Mucosa of gallbladder (tissue), 1 donor: ENCODE results near the gene ZNF407. TPM values are rescaled to one million over a fixed set of nuclear protein-coding genes. Genes with fewer than 3 reads are reported as not detected.
"Not testable (repeated sequence)": the region's sequence is repeated elsewhere in the genome, so short reads cannot be mapped to it uniquely, and the experiment has no call there.

Experiments
- DNase-seq: peaks from one replicate; pipeline ENCODE4 v3.0.0-alpha.2; 2020; ENCODE audit warnings: low spot score
- total RNA-seq: library from RNA; stranded (reverse); gene quantifications from one replicate; pipeline ENCODE4 v1.2.1, GENCODE V29; 2021
- donor health status: DM: no; HTN: no; CAD: no.

The ZNF407 gene
- total RNA-seq, 1 donor from 2014 or later: 15.0 TPM

DNA sequence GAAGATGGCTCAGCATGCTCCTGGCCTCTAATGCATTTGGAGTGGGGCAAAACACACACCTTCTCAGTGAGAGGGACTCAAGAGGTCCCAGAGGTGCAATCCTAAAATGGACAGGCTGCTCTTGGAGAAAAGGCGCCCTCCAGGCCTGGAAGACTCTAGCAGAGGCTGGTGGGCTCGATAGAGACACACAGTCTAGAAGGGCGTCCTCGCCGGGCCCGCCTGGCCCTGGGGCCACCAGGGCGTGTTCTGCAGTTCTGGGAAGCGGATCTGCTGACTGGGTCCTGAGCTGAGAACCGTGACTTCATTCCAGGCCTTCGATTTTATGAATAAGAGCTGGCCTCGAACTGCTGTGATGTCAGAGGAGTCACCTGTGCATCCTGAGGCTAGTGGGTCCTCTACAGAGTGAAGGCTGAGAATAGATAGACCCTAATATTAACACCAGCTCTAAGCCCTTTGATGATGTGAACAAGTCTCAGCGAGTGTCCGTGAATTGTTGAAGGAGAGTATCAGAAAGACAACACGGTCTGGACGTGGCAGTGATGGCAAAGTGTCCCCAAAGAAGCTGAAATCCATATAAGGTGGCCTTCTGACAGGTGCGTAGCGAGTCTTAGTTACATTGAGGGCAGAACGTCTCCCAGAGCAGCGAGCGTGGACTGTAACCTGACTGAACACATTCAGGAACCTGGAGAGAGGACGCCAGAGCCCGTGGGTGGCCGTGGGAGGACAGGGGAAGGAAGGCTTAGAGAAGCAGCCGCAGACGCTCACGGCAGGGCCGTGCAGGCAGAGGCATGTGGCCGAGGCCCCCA, 474.4 kb downstream of the ZNF407 start:
- DNase-seq: no peak

DNA sequence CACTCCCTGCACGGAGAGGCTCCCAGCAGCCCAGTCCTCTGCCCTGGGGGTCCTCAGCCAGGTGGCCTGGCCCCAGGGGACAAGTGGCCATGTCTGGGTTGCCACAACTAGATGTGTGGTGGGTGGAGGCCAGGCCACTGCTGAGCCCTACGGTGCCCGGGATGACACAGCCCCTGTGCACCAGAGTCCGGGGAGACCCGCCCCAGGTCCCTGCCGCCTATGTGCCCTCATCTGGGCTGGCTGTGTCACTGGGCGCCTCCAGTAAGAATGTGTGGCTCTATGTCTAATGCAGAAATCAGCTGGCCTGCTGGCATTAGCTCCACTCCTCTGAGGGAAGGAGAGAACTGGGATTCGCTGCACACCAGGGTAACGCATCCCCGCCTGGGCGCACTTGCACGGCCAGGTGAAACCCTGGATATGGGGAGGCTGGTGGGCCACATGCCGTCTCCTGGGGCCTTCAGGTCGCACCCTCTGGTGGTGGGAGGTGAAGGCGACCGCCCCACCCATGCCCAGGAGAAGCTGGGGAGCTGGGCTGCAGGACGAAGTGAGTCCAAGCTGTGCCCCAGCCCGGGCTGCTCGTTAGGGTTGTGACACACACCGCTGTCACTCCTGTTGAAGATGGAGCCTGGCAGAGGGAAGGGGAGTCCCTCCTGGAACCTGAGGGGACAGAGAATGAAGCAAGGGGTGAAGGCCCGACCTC, 475.2 kb downstream of the ZNF407 start:
- DNase-seq: no peak

GRCh38 chr18:75073654-75074053, 476.0 kb downstream of the ZNF407 start:
- DNase-seq: no peak

DNA sequence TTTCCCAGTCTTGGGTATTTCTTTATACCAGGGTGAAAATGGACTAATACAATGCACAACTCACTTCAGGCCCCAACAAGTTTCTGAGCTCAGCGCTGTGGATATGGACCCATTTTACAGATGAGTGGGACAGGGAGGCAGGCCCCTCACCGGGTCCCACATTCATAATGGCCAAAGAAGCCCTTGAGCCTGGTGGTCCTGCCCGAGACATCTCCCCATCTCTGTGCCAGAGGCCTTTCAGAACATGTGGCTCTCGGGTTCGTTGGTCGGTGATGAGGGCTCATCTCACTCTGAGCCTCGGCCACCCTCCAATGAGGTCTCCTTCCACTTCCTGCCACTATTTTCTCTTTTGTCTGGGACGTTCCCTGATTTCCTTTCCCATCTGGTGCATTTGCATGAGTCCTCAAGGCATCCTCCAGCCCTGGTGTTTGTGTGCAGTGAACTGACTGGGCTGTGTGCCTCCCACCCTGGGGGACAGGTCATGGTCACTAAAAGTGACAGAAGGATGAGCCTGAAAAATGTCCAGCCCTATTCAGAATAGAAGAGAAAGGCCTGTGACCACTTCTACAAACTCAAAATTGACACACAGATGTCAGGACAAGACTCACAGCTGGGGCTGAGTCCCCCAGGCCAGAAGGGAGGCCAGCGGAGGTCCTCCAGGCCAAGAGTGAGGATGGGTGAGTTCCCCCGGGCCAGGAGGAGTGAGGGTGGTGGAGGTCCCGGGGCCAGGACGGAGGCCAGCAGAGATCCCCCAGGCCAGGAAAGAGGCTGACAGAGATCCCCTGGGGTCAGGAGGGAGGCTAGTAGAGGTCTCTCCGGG, 476.7 kb downstream of the ZNF407 start:
- no peak for DNase-seq

DNA sequence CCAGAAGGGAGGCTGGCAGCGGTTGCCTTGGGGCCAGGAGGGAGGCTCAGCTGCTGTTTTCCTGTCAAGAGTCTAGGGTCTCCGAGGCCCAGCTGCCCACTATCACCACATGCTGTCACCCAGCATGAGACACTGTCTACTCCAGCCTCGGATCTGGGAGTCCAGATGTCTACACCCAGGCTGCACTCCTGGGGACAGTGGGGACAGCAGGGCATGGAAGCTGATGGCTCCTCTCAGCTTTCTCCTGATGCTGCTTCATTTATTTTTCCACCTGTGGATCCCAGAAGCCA, 477.3 kb downstream of the ZNF407 start:
- no peak for DNase-seq

DNA sequence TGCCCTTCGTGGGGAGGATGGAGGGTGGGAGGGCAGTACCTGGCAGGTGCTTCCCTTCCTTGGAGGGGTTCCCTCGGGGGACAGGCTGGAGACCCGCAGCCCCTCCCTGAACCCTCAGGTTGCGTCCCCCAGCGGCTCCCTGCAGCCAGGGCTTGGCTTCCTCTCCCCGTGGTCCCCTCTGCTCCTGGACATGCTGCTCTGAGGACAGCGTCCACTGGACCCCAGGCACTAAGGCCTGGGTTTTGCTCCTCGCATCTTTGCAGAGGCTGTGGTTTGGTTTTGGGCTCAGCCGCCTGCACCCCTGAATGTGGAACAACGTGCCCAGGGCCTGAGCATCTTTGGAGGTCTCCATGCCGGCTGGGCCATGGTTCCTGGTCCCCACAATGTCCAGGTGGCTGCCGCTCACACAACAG, 477.8 kb downstream of the ZNF407 start:
- no peak for DNase-seq

DNA sequence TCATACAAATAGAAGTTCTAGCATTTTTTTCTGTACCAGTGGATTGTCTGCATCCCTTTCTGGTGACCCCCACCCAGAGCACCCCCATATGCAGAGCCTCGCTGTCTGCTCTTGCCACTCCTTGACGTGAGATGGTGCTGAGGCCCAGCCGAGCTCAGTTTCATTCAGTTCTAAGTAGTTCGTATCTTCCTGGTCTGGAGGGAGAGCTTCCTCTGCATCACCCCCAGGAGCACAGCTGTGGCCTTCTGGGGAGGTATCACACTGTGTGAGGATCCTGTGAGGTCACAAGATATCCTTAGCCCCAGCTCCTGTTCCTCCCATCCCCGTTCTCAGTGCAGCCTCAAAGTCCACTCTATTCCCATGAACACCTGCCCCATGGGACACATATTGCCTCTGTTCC, 478.6 kb downstream of the ZNF407 start:
- no peak for DNase-seq

DNA sequence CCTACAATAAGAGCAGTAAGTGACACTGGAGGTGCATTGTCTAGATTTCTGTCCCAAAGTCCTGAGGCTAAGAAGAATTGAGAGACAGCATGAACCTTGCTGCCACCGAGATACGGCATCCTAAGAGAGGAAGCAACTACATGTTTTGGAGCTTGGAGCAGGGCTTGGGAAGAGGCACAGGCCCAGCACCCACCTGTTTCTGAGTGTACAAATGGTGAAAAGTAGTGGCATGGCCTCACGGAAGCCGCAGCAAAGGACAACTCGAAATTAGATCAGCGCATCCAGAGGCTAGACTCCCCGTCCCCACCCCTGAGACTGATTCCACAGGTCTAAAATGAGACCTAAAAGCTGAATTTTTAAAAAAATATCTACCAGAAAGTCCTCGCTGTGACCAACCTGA, 483.8 kb downstream of the ZNF407 start:
- no peak for DNase-seq

- DNase-seq: no peak
Measured at GRCh38 chr18:75083131-75083530, 485.5 kb downstream of the ZNF407 start.

- DNase-seq: no peak
Measured at GRCh38 chr18:75083761-75084160, 486.1 kb downstream of the ZNF407 start.

DNA sequence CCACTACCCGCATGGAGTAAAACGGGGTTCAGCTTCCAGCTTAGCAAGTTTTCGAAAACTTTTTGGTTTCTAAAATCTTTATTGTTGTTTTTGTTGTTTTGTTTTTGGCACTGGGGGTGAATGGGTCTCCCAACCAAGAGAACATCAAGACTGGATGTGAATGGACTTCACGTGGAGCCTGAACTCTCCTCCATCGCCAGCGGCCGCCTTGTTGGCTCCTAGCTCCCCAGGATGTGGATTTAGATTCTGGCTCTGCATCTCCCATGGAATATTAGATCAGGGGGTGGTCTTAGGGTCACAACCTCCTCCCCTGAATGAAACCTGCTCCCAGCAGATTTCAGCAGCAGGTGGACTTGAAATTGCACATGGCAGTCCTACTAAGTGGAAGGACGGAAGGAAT, 488.0 kb downstream of the ZNF407 start:
- DNase-seq: not testable (repeated sequence)

DNA sequence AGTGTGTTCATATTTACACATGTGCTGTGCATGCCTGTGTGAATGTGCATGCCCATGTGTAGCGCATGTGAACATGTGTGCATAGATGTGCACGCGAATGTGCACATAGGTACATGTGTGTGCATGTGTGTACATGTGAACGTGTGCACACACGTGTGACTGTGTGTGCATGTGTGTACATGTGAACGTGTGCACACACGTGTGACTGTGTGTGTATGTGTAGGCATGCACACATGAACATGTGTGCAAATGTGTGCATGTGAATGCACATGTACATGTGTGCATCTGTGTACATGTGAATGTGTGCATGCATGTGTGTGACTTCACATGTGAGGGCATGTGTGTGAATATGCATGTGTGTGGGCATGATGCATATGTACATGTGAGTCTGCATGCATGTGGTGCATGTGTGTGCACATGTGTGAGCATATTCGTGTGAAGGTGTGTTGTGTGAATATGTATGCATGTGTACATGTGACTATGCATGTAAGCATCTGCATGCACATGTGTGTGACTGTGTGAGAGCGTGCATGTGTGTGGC, 488.9 kb downstream of the ZNF407 start:
- no peak for DNase-seq

GRCh38 chr18:75087119-75088020, 489.7 kb downstream of the ZNF407 start:
- no peak for DNase-seq

DNA sequence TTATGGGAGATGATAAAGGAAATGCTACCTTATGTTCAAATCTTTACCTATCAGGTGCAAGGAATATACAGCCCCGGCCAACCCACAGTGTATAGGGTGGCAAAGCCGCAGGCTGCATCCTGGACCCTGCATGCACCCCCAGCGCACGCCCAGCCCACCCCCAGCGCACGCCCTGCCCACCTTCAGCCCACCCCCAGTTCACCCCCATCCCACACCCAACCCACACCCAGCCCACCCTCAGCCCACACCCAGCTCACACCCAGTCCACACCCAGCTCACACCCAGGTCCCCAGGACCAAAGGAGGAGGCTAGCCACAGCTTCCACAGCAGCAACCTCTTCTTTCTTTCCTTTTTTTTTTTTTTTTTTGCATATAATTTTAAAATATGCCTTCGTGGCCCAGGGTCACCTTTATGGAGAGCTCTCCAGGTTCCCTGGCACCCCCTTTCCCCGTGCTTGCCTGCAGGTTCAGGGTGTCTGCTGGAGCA, 490.4 kb downstream of the ZNF407 start:
- DNase-seq: no peak

DNA sequence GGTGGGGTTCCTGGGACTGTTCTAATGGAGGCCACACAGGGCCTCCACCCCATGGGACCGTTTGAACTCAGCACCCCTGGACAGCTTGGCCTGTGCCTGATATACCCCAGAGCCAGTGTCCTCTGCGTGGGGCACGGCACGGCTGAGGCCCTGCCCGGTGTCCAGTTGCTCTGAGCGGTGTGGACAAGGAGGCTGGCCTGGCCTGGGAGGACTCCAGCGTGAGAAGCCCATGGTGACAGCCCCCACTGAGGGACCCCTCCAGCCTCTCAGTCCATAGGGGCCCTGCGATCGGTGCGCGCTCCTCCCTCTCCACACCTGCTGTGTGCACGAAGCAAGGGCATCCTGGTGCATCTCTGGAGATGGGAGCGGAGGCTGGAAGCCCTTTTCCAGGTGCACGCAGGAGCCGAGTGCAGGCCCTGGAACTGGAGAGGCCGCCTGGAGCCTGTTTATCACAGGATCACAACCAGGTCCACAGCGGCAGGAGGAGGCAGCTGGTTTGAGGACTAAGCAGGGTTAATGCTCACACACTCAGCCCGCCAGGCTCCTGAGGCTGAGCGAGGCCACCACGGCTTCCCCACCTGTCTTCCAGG, 491.0 kb downstream of the ZNF407 start:
- no peak for DNase-seq

DNA sequence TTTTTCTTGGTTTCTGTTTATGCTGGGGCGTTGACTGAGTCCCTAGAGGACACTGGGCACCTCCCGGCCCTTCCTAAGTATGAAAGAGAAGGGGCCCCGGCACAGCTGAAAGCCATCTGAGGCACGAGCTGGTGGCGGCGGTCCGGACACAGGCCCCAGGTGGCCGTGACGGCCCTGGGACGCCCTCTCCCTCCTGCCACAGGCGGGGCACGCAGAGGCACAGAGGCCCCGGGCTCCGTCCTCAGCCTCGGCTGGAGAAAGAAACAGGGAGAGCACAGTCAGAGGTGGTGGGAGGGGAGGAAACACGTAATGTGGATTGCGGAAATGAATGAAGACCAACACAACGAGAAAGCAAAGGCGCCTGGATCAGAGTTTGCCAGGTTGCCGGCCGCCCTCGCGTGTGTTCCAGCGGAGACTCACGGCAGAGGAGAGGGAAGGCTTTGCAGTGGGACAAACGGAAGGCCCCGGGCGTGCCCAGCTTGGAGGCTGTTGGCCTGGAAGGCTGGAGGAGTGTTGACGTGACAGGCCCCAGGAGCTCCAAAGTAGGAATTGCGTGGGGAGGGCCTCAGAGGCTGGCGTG, 492.2 kb downstream of the ZNF407 start:
- DNase-seq: no peak

DNA sequence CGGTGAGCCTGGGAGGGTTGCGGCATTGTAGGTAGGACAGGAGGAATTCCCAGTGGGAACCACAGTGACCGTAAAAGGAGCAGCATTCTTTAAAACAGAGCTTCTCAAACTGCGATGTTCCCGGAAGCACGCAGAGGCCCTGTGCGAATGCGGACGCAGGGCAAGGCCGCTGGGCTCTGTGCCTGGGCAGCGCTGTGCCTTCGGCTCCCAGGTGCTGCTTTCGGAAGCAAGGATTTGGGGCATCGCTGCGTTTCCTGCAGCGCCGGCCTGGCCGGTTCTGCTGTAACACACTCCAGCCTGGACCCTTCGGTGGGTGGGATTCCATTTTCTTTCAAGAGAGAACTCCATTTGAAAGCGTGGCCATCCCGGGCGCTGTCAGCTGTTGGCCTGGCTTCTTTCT, 492.7 kb downstream of the ZNF407 start:
- DNase-seq: no peak

- no peak for DNase-seq
Measured at GRCh38 chr18:75097491-75098225, 500.0 kb downstream of the ZNF407 start.

GRCh38 chr18:75100832-75101630, 503.4 kb downstream of the ZNF407 start:
- no peak for DNase-seq
